ENCODE measurements around the gene PAX5.

DNA sequence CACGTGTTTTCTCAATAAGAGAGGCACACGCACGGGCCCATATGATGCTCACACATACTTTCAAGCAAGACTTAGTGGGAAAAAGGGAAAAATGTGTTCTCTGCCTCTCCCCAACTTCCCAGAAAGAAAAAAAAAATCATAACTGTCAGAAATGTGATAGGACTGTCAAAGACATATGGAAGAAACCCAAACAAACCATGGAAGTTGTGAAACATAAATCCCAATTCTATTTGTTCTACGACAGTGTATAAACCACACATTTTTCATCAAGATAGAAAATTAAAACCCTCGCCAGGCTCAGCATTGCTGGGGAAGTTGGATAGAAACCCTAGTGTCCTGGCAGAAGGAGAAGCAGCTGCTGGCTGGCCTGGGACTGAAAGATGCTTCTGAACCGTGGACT lies 211.9 kb downstream of the PAX5 start:
- TF ChIP-seq CTCF (IDR thresholded peaks at IDR 0.05) (no peak), ZFX (IDR thresholded peaks at IDR 0.05; ENCODE audit: borderline replicate concordance) (no peak)
